Measurements from ENCODE around the gene RLN2. TPM values are rescaled to one million over a fixed set of nuclear protein-coding genes. Genes with fewer than 3 reads are reported as not detected.
"Not testable (repeated sequence)": the region's sequence is repeated elsewhere in the genome, so short reads cannot be mapped to it uniquely, and the experiment has no call there.

Gene RLN2
- total RNA-seq, result under 1 TPM in 3 of 7 donors, not detected in 4; 0.31 to 0.80 (median 0.46) TPM
- polyA plus RNA-seq, result 100 to 1,000 TPM in 1 of 2 donors, not detected in 1; 179 TPM
- long read RNA-seq, donor 1, result 0 reads
- long read RNA-seq, donor 2, result 0 reads
- long read RNA-seq, donor 3, result 0 reads

- intact Hi-C loops (cut with DNase I); H3K9me3 ChIP-seq; DNase-seq; H3K27me3 ChIP-seq; H3K4me3 ChIP-seq; H3K27ac ChIP-seq; H3K36me3 ChIP-seq; H3K4me1 ChIP-seq (ENCODE audit: insufficient read depth): not testable (repeated sequence)
- 13 to 35% (median 26%) methylated on average over 15 to 27 of the region's 50 CpGs for WGBS, 3 donors
Measured at GRCh38 chr9:5303840-5304795, at the start of gene RLN2. Gene RLN2 (minus strand): TSS chr9:5304716. CDS start chr9:5304580, 136 bp downstream.

- 92 to 98% (median 96%) methylated on average over 2 of the region's 2 CpGs for WGBS, 3 donors
- no peak for DNase-seq
- Histone ChIP-seq H3K4me1 (ENCODE audit: insufficient read depth) (no peaks in the 10 kb centered on the region), H3K27ac (no peak overlapping the region), H3K4me3 (no peak overlapping the region), H3K36me3 (no peaks in the 10 kb centered on the region), H3K9me3 (peaks cover 0 to 2% of the 10 kb centered on the region in 2 donors), H3K27me3 (no peaks in the 10 kb centered on the region)
- TF ChIP-seq EP300 (IDR thresholded peaks at IDR 0.05) (no peak), POLR2A (IDR thresholded peaks at IDR 0.05) (no peak)
- TF ChIP-seq, protein P1, sequence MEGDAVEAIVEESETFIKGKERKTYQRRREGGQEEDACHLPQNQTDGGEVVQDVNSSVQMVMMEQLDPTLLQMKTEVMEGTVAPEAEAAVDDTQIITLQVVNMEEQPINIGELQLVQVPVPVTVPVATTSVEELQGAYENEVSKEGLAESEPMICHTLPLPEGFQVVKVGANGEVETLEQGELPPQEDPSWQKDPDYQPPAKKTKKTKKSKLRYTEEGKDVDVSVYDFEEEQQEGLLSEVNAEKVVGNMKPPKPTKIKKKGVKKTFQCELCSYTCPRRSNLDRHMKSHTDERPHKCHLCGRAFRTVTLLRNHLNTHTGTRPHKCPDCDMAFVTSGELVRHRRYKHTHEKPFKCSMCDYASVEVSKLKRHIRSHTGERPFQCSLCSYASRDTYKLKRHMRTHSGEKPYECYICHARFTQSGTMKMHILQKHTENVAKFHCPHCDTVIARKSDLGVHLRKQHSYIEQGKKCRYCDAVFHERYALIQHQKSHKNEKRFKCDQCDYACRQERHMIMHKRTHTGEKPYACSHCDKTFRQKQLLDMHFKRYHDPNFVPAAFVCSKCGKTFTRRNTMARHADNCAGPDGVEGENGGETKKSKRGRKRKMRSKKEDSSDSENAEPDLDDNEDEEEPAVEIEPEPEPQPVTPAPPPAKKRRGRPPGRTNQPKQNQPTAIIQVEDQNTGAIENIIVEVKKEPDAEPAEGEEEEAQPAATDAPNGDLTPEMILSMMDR (IDR thresholded peaks at IDR 0.05), result no peak
- intact Hi-C loops (cut with DNase I), result no loop called here
Measured at GRCh38 chr9:5354184-5354583, 49.7 kb upstream of the RLN2 start.

DNA sequence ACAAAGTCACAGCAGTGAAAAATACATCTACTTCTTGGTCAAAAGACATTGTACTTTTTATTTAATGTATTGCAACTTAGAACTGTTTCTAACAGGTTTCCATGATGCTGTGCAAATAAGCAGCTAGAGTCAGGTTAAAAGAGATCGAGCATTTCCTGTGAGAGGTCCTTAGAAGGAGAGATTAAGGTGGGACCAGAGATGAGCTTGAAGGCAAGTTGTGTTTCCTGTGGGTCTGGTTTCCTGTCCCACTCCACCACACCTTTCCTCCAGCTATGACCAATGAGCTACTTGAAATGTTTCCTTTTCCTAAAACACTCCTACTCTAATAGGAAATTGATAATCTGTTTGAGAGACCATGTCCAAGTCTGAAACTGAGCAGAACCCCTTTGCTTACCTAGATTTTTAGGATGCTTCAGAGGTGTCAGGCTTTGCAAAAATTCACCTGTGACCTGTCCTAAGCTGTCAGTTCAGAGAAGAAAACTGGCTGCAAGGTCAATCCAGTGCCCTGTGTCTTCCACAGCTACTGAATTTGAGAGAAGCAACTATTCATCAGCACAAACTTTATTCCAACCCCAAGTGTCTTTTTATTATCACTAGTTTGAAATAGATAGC, 48.2 kb upstream of the RLN2 start:
- no peak for DNase-seq
- TF ChIP-seq POLR2A (IDR thresholded peaks at IDR 0.05), result no peak
- no peak for TF ChIP-seq EP300 (IDR thresholded peaks at IDR 0.05)
- TF ChIP-seq, protein P1 (IDR thresholded peaks at IDR 0.05), result no peak
- H3K4me1 ChIP-seq (ENCODE audit: insufficient read depth), result no peaks in the 10 kb centered on the region
- no peaks in the 10 kb centered on the region for H3K36me3 ChIP-seq
- H3K27me3 ChIP-seq, result no peaks in the 10 kb centered on the region
- 76 to 94% (median 84%) methylated on average over 1 of the region's 1 CpG for WGBS, 3 donors
- intact Hi-C loops (cut with DNase I), result no loop called here
- no peak overlapping the region for H3K4me3 ChIP-seq
- no peak overlapping the region for H3K27ac ChIP-seq
- H3K9me3 ChIP-seq, result peaks cover 0 to 2% of the 10 kb centered on the region in 2 donors

DNA sequence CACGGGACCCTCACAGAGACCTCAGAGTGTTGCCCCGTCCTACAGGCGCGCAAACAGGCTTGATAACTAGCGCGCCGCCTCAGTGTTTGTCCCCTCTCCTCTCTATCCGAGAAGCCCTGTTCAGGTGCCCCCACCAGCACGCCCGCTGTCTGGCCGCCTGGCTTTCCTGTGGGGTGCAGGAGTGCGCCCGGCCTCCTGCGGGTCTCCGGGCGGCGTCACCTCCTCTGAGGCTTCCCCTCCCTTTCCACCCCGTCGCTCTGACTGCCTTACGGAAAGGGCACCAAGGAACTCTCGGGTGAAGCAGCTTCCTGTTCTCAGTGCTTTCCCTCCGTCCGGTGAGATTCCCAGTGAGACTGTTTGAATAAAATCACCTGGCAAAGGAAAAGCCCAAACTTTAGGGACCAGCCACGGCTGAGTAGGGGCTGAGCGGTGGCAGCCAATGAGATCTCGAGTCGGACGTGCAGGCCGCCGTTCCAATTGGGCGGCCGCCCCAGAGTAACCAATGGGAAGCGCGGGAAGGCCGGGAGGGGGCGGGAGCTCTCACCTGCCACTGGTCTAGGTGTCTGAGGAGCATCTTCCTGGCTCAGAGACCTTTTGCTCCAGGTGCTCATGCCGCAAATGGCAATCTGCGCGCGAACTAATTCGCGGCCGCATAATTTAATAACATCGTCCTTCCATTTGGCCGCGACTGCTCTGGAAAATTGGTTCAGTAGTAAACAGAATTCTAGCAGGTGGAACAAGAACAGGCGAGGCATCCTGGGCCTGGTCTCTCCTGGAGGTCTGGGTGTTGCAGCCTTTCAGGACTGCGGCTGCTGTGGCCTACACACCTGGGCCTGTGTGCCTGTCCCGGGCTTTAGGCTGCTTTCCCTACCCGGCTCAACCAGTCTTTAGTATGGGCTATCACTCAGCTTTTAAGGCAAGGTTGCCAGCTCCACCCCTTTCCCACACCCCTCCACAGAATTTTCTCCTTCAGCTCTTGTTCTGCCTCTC, 34.8 kb upstream of the RLN2 start, which contains the start of gene RLN1:
Gene RLN1 (minus strand): TSS at position 885 of the 990 bp plus-strand sequence. CDS start 130 bp downstream, at position 755.
- H3K4me3 ChIP-seq, result not testable (repeated sequence)

DNA sequence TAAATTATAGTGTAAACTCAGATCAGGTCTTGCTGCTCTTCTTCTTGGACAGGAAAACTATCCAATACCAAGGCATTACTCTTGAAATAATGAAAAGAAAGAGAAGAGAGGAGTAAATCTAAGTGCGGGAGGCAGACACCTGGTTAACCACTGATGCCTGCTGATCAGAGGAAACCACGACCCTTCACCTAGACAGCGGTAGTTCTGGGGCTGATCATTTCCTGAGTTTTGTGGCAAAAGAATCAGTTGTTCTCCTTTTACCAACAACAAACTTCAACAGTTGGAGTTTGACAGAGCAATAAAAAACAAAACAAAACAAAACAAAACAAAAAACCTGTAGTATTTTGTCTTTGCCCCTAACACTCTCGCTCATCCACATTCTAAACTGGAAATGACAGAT, 32.2 kb upstream of the RLN2 start:
- TF ChIP-seq, protein P1 (IDR thresholded peaks at IDR 0.05), result no peak
- TF ChIP-seq POLR2A (IDR thresholded peaks at IDR 0.05), result no peak
- TF ChIP-seq EP300 (IDR thresholded peaks at IDR 0.05), result no peak
- H3K27me3 ChIP-seq, result no peaks in the 10 kb centered on the region
- no peaks in the 10 kb centered on the region for H3K9me3 ChIP-seq
- intact Hi-C loops (cut with DNase I), result no loop called here
- no peak overlapping the region for H3K4me3 ChIP-seq
- H3K27ac ChIP-seq, result no peak overlapping the region
- H3K4me1 ChIP-seq (ENCODE audit: insufficient read depth), result no peaks in the 10 kb centered on the region
- 77 to 79% (median 78%) methylated on average over 4 of the region's 4 CpGs for WGBS, 3 donors
- no peak for DNase-seq
- no peaks in the 10 kb centered on the region for H3K36me3 ChIP-seq

More for the DNA sequence above, 34.8 kb upstream of the RLN2 start, which contains the start of gene RLN1:
- H3K27ac ChIP-seq; H3K9me3 ChIP-seq; H3K36me3 ChIP-seq; intact Hi-C loops (cut with DNase I); H3K4me1 ChIP-seq (ENCODE audit: insufficient read depth); H3K27me3 ChIP-seq: not testable (repeated sequence)
- WGBS, 3 donors, result 19 to 33% (median 20%) methylated on average over 14 to 15 of the region's 50 CpGs
- peak in 1 of 5 donors; percentile 13 for DNase-seq

GRCh38 chr9:5331276-5331675, 26.8 kb upstream of the RLN2 start:
- intact Hi-C loops (cut with DNase I); H3K27me3 ChIP-seq; H3K9me3 ChIP-seq; H3K4me1 ChIP-seq (ENCODE audit: insufficient read depth); H3K27ac ChIP-seq; DNase-seq; H3K4me3 ChIP-seq; H3K36me3 ChIP-seq: not testable (repeated sequence)
- 78 to 83% (median 80%) methylated on average over 3 of the region's 3 CpGs for WGBS, 3 donors
